ENCODE data around the gene BCL2L15. TPM values are rescaled to one million over a fixed set of nuclear protein-coding genes. Genes with fewer than 3 reads are reported as not detected.

The BCL2L15 gene
- total RNA-seq, 1 experiment from 2014 or later = 0.10 TPM

DNA sequence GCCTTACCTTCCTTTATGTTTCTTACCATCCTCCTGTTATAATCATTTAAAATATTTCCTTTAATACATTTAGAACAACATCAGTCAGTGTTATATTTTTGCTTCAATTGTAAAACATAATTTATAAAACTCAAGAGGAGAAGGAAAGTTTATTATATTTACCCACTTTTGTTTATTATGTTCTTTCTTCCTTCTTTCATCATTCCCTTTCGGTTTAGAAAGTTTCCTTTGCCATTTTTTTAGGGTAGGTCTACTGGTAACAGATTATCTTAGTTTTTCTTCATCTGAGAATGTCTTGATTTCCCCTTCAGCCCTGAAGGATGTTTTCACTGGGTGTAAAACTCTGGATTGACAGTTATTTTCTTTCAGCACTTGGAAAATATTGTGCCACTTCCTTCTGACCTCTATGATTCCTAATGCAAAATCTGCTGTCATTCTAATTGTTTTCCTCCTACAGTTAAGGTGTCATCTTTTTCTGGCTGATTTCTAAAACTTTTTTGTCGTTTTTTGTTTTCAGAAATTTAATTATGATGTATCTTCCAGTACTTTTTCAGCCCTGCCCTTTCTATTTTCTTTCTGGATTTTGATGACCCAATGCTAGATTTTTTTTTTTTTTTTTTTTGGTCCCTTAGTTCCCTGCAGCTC lies 40.9 kb downstream of the BCL2L15 start:
- Histone ChIP-seq H3K27ac (ENCODE audit: low read length) (no peak overlapping the region), H3K27me3 (ENCODE audit: control insufficient read depth, insufficient read depth, low read length) (no peaks in the 10 kb centered on the region), H3K4me3 (ENCODE audit: low read depth in 2 of 2, low read length in 2 of 2) (no peak overlapping the region), H3K4me1 (ENCODE audit: control insufficient read depth, insufficient read depth, low read length) (no peaks in the 10 kb centered on the region), H3K36me3 (ENCODE audit: control insufficient read depth, insufficient read depth, low read length) (no peaks in the 10 kb centered on the region), H3K9me3 (ENCODE audit: control insufficient read depth, insufficient read depth, low read depth, low read length) (0 out of 2 replicates have a peak, but pooled peaks cover 3% of the 10 kb centered on the region)
- CTCF ChIA-PET = no interaction called here
- in situ Hi-C loops (cut with HindIII; ENCODE audit: low pct_unique_long_range_greater_than_20kb, low sequenced_read_pairs) = no loop called here
- intact Hi-C loops (cut with micrococcal nuclease; ENCODE audit: unreplicated experiment) = no loop called here
- TF ChIP-seq, protein P1, sequence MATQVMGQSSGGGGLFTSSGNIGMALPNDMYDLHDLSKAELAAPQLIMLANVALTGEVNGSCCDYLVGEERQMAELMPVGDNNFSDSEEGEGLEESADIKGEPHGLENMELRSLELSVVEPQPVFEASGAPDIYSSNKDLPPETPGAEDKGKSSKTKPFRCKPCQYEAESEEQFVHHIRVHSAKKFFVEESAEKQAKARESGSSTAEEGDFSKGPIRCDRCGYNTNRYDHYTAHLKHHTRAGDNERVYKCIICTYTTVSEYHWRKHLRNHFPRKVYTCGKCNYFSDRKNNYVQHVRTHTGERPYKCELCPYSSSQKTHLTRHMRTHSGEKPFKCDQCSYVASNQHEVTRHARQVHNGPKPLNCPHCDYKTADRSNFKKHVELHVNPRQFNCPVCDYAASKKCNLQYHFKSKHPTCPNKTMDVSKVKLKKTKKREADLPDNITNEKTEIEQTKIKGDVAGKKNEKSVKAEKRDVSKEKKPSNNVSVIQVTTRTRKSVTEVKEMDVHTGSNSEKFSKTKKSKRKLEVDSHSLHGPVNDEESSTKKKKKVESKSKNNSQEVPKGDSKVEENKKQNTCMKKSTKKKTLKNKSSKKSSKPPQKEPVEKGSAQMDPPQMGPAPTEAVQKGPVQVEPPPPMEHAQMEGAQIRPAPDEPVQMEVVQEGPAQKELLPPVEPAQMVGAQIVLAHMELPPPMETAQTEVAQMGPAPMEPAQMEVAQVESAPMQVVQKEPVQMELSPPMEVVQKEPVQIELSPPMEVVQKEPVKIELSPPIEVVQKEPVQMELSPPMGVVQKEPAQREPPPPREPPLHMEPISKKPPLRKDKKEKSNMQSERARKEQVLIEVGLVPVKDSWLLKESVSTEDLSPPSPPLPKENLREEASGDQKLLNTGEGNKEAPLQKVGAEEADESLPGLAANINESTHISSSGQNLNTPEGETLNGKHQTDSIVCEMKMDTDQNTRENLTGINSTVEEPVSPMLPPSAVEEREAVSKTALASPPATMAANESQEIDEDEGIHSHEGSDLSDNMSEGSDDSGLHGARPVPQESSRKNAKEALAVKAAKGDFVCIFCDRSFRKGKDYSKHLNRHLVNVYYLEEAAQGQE (IDR thresholded peaks at IDR 0.05; ENCODE audit: insufficient read depth in 1 of 2, low read depth in 2 of 2, low read length in 1 of 2) = no peak
- TF ChIP-seq TCF7L2 (IDR thresholded peaks at IDR 0.05; ENCODE audit: low read depth, low read length) (no peak), POLR2AphosphoS5 (IDR thresholded peaks at IDR 0.05; ENCODE audit: low read depth, low read length) (no peak), SIN3A (IDR thresholded peaks at IDR 0.05; ENCODE audit: borderline replicate concordance, insufficient read depth, low read depth, low read length) (no peak)
- TF ChIP-seq, protein P2, sequence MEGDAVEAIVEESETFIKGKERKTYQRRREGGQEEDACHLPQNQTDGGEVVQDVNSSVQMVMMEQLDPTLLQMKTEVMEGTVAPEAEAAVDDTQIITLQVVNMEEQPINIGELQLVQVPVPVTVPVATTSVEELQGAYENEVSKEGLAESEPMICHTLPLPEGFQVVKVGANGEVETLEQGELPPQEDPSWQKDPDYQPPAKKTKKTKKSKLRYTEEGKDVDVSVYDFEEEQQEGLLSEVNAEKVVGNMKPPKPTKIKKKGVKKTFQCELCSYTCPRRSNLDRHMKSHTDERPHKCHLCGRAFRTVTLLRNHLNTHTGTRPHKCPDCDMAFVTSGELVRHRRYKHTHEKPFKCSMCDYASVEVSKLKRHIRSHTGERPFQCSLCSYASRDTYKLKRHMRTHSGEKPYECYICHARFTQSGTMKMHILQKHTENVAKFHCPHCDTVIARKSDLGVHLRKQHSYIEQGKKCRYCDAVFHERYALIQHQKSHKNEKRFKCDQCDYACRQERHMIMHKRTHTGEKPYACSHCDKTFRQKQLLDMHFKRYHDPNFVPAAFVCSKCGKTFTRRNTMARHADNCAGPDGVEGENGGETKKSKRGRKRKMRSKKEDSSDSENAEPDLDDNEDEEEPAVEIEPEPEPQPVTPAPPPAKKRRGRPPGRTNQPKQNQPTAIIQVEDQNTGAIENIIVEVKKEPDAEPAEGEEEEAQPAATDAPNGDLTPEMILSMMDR (IDR thresholded peaks at IDR 0.05) = no peak
- BruUV-seq (replicated peaks) = no TSS peak
- DNase-seq (ENCODE audit: low read depth, low spot score) (no peak), ATAC-seq (no peak)
- POLR2A ChIA-PET = no interaction called here

- H3K9me3 ChIP-seq (ENCODE audit: control insufficient read depth, insufficient read depth, low read depth, low read length) = no peaks in the 10 kb centered on the region
- in situ Hi-C loops (cut with HindIII; ENCODE audit: low pct_unique_long_range_greater_than_20kb, low sequenced_read_pairs) (no loop called here), intact Hi-C loops (cut with micrococcal nuclease; ENCODE audit: unreplicated experiment) (loop anchor here (10.0 kb wide), 1 partner anchor 68 kb away; the partner anchor contains the start of genes AP4B1 and DCLRE1B)
- ChIA-PET POLR2A (interaction anchor here (0.7 kb wide), 1 partner anchor 730 kb away, joined by 5 read pairs; no protein-coding TSS in a partner anchor), CTCF (interaction anchor here (0.6 kb wide), 1 partner anchor 141 kb away, joined by 3 read pairs; no protein-coding TSS in a partner anchor)
- no peaks in the 10 kb centered on the region for H3K27me3 ChIP-seq (ENCODE audit: control insufficient read depth, insufficient read depth, low read length)
- no peak for DNase-seq (ENCODE audit: low read depth, low spot score)
- no TSS peak for BruUV-seq (replicated peaks)
- no peaks in the 10 kb centered on the region for H3K36me3 ChIP-seq (ENCODE audit: control insufficient read depth, insufficient read depth, low read length)
- no peak overlapping the region for H3K4me3 ChIP-seq (ENCODE audit: low read depth in 2 of 2, low read length in 2 of 2)
- no peak for ATAC-seq
- no peak overlapping the region for H3K27ac ChIP-seq (ENCODE audit: low read length)
- H3K4me1 ChIP-seq (ENCODE audit: control insufficient read depth, insufficient read depth, low read length) = no peaks in the 10 kb centered on the region
- TF ChIP-seq, protein P2 (IDR thresholded peaks at IDR 0.05) = no peak
- no peak for TF ChIP-seq POLR2AphosphoS5 (IDR thresholded peaks at IDR 0.05; ENCODE audit: low read depth, low read length)
- TF ChIP-seq, protein P1 (IDR thresholded peaks at IDR 0.05; ENCODE audit: insufficient read depth in 1 of 2, low read depth in 2 of 2, low read length in 1 of 2) = no peak
- TF ChIP-seq SIN3A (IDR thresholded peaks at IDR 0.05; ENCODE audit: borderline replicate concordance, insufficient read depth, low read depth, low read length) = no peak
- TF ChIP-seq TCF7L2 (IDR thresholded peaks at IDR 0.05; ENCODE audit: low read depth, low read length) = no peak
Observed at GRCh38 chr1:113836534-113836933, 50.8 kb downstream of the BCL2L15 start.

All from Panc1 (cell line).